ENCODE measurements around the gene UBN1.
"Not testable (repeated sequence)": the region's sequence is repeated elsewhere in the genome, so short reads cannot be mapped to it uniquely, and the experiment has no call there.

Gene UBN1

DNA sequence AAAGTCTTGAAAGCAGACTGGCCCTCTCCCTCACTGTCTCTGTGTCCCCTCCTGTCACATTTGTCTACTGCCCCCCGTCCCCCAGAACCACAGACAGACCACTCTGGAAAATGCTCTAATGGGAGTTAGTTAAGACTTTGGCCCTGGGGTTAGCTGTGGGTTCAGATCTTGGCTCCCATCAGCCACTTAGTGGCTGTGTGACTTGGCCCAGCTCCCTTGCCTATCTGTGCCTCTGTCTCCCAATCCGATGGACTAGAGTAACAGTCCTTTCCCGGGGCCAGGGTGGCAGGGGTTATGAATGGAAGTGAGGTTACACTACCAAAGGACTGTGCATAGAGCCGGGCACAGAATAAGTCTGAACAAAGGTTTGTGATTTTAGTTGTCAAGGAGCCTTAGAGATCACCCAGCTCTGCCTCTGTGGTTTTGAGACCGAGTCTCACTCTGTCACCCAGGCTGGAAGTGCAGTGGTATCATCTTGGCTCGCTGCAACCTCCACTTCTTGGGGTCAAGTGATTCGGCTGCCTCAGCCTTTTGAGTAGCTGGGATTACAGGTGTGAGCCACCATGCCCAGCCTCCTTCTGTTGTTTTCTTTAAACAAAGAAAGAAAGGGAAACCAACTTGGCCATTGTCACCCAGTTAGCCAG is 66.0 kb downstream of the UBN1 start:
- no peak for DNase-seq

DNA sequence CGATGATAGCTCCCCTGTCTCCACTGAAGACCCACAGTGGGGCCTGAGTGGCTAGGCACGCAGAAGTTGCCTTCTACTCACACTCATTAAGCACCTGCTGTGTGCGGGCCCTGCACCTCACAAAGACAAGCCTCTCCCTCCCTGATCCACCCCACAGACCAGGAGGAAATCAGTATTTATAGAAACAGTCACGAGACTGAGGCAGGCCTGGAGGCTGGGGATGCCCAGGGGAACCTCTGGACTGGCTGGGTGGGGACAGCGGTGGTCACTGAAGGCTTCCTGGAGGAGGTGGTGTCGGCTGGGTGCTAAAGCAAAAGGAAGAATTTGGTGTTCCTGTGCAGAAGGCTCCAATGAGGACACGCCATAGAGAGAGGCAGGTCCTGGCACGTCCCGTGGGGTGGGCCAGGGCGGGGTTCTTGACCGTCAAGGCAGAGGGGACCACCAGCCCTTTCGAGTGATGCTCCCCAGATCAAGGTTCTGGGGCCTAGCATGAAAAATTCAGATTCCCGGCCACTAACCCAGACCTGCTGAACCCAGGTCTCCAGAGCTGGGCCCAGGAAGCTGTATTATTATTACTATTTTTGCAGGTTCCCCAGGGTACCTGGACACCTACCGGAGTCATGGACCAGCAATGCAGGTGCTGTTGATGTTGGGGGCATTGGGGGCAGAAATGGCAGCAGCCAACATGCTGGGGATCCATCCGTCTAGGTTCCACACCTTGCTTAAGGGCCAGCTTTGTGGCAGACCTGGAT is 66.7 kb downstream of the UBN1 start:
- no peak for DNase-seq

DNA sequence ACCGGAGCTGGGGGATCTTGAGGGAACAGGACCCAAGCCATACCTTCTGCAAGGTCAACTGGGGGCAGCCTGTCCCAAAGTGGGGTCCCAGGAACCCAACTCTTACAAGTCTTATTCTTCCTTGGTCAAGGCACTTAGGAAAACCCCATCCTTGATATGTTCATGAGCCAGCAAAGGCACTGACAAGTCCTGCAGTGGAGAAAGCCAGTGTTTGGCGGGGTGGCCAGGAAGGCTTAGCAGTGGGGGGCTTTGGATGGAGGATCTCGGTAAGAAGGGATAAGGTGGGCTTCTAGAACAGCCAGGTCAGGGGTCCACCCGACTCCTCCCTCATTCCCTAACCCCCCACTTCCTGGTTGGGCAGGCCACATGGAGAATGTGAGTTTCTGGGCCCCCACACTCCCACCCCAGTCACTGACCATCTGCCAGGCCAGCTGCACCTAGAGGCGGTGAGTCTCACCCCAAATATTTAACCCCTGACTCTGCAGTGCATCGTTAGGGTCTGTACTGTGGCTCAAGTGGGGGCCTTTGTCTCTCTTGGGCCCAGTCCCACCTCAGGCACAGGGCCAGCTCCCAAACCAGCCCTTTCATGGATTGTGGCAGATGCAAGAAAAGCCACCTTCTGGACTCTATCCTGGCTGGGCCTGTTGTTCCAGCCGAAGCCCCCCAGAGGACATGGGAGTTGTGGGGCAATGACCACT is 67.4 kb downstream of the UBN1 start:
- no peak for DNase-seq

DNA sequence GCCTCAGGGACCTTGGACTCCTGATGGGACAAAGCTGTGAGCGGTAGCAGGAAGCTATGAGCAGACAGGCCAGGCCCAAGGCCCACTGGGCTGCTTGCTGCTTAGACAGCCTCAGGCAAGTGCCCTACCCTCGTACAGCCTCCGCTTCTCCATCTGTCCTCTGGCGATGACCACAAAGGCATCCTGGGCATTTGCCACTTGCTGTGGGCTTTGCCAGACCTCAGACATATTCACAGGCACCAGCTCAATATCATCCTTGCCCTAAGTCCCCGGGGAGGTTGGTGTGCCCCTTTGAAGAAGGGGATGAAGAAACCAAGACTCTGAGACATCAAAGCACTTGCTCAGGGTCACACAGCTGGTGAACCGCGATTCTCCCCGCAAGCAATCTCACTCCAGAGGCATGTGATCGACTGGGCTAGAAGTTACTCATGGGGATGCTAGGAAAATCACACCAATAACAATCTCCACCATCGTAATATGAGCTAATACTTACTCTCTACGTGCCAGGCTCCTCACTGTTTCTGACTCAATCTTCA is 68.0 kb downstream of the UBN1 start:
- no peak for DNase-seq

DNA sequence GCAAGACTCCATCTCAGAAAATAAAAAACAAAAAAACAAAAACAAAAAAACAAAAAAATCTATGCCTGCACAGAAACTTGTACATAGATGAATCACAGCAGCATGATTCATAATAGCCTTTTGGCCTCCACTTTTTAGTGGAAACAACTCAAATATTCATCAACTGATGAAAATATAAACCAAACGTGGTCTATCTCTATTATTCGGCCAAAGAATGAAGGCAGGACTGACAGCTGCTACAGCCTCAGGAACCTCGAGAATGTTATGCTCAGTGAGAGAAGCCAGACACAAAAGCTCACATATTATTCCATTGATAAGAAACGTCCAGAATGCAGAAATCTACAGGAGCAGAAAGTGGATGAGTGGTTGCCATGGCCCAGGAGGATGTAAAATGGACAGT is 69.8 kb downstream of the UBN1 start:
- DNase-seq = no peak

DNA sequence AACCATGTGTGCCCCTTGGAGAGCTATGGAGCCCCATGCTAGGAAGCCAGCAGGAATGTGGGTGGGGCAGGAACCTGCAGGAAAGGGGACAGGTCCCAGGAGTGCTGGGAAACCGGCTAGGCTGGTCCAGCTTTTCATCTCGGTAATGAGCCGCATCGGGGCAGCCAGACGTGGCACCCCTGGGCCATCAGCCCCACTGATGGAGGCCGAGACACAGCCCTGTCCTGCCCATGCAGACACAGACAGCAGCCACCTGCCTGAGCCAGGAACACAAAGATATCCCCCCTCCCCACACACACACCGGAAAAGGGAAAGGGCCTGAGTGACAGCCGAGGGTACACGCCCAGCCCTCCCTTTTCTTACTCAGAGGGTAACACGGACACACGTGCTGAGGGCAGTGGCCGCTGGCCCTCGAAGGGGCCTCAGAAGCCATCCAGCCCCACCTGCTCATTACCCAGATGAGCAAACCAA is 71.5 kb downstream of the UBN1 start:
- no peak for DNase-seq

GRCh38 chr16:4920826-4921225 is 73.5 kb downstream of the UBN1 start:
- DNase-seq = no peak

GRCh38 chr16:4922721-4923342 is 75.6 kb downstream of the UBN1 start:
- DNase-seq = no peak

DNA sequence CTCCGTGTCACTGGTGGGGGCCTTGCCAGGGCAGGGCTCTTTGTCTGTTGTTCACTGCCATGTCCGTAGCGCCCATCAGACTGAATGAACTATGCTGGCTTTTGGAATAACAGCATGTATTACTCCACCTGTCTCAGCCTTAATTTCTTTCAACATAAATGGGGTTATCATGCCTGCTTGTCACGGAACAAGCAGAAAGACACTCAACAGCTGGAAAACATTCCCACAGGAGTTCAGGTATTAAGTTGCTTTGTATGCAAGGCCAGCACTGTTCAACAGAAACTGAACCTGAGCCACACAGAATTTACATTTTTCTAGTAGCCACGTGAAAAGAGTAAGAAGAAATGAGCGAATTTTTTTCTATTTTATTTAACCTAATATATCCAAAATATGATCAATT is 76.6 kb downstream of the UBN1 start:
- DNase-seq = no peak

- DNase-seq = no peak
Observed at GRCh38 chr16:4924593-4925292, 77.5 kb downstream of the UBN1 start.

DNA sequence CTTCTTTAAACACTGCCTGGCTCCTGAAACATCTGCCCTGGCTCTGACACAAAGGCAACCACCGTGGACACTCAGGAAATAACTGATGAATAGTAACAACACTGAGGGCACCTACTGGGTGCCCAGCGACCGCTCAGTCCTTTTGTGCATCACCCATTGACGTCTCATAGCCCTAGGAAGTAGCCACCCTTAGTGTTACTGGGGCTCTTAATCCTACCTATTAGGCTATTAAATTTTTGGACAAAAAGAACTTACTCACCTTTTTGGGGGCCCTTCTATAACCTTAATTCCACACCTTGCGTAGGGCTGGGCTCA is 78.0 kb downstream of the UBN1 start:
- DNase-seq = no peak

DNA sequence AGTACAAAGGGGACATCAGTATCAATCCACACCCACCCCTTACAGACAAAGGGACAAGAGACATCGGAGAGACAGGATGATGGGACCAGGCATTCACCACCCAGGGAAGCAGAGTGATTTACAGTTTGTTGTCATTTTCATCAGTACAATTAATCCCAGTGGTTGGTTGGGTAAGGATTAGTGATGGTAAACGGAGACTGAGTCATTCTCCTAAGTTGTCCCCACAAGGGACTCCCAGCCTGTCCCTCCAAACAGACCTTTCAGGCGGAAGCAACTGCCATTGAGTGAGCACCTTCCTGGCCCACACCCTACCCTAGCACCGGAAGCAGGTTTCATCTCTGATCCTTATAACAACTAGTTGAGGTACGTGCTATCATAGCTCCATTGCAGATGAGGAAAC is 78.5 kb downstream of the UBN1 start:
- no peak for DNase-seq

DNA sequence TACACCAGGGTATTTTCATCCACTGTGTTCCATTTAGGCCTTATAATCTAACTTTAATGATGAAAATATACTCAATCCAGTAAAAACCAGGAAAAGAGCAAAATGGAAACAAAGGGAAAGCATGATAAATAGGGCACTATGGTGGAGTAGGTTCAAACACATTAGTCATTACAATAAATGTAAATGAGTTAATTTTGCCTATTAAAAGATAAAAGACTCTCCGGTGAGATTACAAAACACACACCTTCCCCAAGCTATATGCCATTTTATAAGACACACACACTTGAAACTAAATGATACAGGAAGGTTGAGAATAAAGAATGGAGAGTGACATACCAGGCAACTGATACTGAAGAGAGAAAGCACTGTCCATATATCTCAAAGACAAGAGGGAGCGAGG is 79.6 kb downstream of the UBN1 start:
- DNase-seq = no peak

- no peak for DNase-seq
Observed at GRCh38 chr16:4927661-4928060, 80.4 kb downstream of the UBN1 start.

- no peak for DNase-seq
Observed at GRCh38 chr16:4928227-4928626, 80.9 kb downstream of the UBN1 start.

GRCh38 chr16:4929619-4930018 is 82.3 kb downstream of the UBN1 start:
- not testable (repeated sequence) for DNase-seq

DNA sequence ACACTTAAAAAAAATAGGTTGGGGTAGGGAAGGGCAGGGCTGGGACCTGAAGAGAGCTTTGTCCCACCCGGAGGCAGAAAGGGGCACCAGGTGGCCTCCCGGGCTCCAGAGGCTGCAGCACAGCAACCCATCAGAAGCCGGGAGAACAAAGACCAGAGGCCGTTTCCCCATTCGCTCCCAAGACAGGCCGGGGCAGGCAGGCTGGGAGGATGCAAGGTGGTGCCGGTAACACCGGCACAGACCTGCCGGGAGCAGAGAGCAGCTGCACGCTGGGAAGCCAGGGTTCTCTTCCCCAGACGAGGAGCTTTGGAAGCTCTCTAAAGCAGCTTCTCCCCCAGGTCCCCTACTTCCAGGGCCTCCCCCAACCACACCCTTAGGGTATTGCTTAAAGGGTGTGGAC is 84.1 kb downstream of the UBN1 start:
- DNase-seq = no peak
